HCT116 (cell line): ENCODE results near the gene BAZ1B.

ENCODE experiments used
- CTCF ChIP-seq, 3 experiments: fragments of 200-600 bp in 1 of 3; sonication (generic) in 1 of 3; IDR thresholded peaks in 2 of 3; conservative IDR thresholded peaks in 1 of 3; 2 replicates each; pipeline ENCODE4 v1.5.1; 2012 to 2017; ENCODE audit warnings: low read depth in 2 of 3, low read length in 2 of 3, antibody characterized with exemption in 1 of 3, borderline replicate concordance in 1 of 3, control low read depth in 1 of 3, mild to moderate bottlenecking in 1 of 3, mixed read lengths in 1 of 3, mixed run types in 1 of 3, moderate library complexity in 1 of 3; ENCODE audit not compliant: insufficient read depth in 1 of 3
- EGR1 ChIP-seq: IDR thresholded peaks from 2 replicates; pipeline ENCODE4 v1.6.1; 2012; ENCODE audit warnings: low read depth
- EZH2 ChIP-seq: fragments of 200-600 bp; sonication (generic); IDR thresholded peaks from 2 replicates; pipeline ENCODE4 v1.6.1; 2017; ENCODE audit warnings: antibody characterized with exemption, mixed run types
- EZH2phosphoT487 ChIP-seq: fragments of 200-600 bp; IDR thresholded peaks from 2 replicates; pipeline ENCODE4 v1.6.1; 2018; ENCODE audit warnings: antibody characterized with exemption, borderline replicate concordance
- POLR2A ChIP-seq: IDR thresholded peaks from 2 replicates; pipeline ENCODE4 v1.7.0; 2011; ENCODE audit warnings: borderline replicate concordance; ENCODE audit not compliant: insufficient read depth, insufficient read length; ENCODE audit errors: extremely low read depth
- POLR2AphosphoS5 ChIP-seq: IDR thresholded peaks from 2 replicates; pipeline ENCODE4 v1.6.1; 2011; ENCODE audit warnings: mild to moderate bottlenecking, low read depth, low read length, moderate library complexity
- TCF7L2 ChIP-seq: IDR thresholded peaks from 2 replicates; pipeline ENCODE4 v1.7.0; 2011; ENCODE audit warnings: borderline replicate concordance, inconsistent platforms; ENCODE audit not compliant: insufficient read depth, insufficient read length; ENCODE audit errors: extremely low read depth

GRCh38 chr7:73537051-73537450, 15.0 kb upstream of the BAZ1B start:
- TF ChIP-seq POLR2AphosphoS5 (no peak), POLR2A (no peak), EZH2phosphoT487 (no peak), CTCF (IDR thresholded peaks at IDR 0.05 in 2 of 3, conservative IDR thresholded peaks at IDR 0.05 in 1 of 3; ENCODE audit: borderline replicate concordance in 1 of 3, insufficient read depth in 1 of 3, low read depth in 2 of 3, low read length in 2 of 3) (no peak), EZH2 (no peak), EGR1 (no peak), TCF7L2 (no peak)
